ENCODE measurements around the gene DLG2. TPM values are rescaled to one million over a fixed set of nuclear protein-coding genes. Genes with fewer than 3 reads are reported as not detected.

Gene DLG2
- total RNA-seq, 4 donors from 2014 or later, result 37.9 to 71.5 (median 44.9) TPM

GRCh38 chr11:83671289-83671688 is 1955.9 kb downstream of the DLG2 start:
- TF ChIP-seq POLR2AphosphoS5 (IDR thresholded peaks at IDR 0.05), result no peak
- TF ChIP-seq POLR2A (IDR thresholded peaks at IDR 0.05), result no peak
- TF ChIP-seq, protein P1, sequence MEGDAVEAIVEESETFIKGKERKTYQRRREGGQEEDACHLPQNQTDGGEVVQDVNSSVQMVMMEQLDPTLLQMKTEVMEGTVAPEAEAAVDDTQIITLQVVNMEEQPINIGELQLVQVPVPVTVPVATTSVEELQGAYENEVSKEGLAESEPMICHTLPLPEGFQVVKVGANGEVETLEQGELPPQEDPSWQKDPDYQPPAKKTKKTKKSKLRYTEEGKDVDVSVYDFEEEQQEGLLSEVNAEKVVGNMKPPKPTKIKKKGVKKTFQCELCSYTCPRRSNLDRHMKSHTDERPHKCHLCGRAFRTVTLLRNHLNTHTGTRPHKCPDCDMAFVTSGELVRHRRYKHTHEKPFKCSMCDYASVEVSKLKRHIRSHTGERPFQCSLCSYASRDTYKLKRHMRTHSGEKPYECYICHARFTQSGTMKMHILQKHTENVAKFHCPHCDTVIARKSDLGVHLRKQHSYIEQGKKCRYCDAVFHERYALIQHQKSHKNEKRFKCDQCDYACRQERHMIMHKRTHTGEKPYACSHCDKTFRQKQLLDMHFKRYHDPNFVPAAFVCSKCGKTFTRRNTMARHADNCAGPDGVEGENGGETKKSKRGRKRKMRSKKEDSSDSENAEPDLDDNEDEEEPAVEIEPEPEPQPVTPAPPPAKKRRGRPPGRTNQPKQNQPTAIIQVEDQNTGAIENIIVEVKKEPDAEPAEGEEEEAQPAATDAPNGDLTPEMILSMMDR (IDR thresholded peaks at IDR 0.05), result no peak
- no peak for TF ChIP-seq EP300 (IDR thresholded peaks at IDR 0.05)
- no peak overlapping the region for H3K27ac ChIP-seq
- no peaks in the 10 kb centered on the region for H3K9me3 ChIP-seq
- no peaks in the 10 kb centered on the region for H3K4me1 ChIP-seq
- no peaks in the 10 kb centered on the region for H3K27me3 ChIP-seq
- DNase-seq (ENCODE audit: low spot score in 2 of 2), result no peak
- no peaks in the 10 kb centered on the region for H3K36me3 ChIP-seq
- 75% methylated on average over 2 of the region's 2 CpGs for WGBS
- no peak overlapping the region for H3K4me3 ChIP-seq

- H3K4me3 ChIP-seq, result no peak overlapping the region
- H3K36me3 ChIP-seq, result no peaks in the 10 kb centered on the region
- no peaks in the 10 kb centered on the region for H3K27me3 ChIP-seq
- no peak for DNase-seq (ENCODE audit: low spot score in 2 of 2)
- no peaks in the 10 kb centered on the region for H3K9me3 ChIP-seq
- TF ChIP-seq, protein P1 (IDR thresholded peaks at IDR 0.05), result no peak
- TF ChIP-seq POLR2A (IDR thresholded peaks at IDR 0.05), result no peak
- no peak for TF ChIP-seq EP300 (IDR thresholded peaks at IDR 0.05)
- no peak for TF ChIP-seq POLR2AphosphoS5 (IDR thresholded peaks at IDR 0.05)
- H3K4me1 ChIP-seq, result no peaks in the 10 kb centered on the region
- WGBS, result 89% methylated on average over 4 of the region's 4 CpGs
- no peak overlapping the region for H3K27ac ChIP-seq
Measured at GRCh38 chr11:83666149-83666548, 1961.0 kb downstream of the DLG2 start.

DNA sequence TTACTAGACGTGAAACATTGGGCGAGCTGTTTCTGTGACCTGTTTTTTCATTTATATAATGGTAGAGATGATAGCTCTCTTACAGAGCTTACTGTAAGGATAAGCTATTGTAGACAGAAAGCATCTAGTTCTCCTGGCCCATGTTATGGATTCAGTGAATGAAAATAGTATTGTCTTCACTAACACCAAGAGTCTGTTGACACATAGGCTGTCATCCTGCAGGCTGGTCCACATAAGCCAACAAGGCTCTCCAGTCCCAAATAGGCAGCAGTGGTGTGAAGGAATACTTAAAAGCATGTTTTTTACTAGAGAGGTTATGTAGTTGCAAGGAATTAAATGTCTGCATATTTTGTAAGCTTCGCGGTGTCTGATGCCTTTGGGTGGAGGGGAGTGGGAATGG is 1963.2 kb downstream of the DLG2 start:
- no peaks in the 10 kb centered on the region for H3K4me1 ChIP-seq
- no peaks in the 10 kb centered on the region for H3K9me3 ChIP-seq
- H3K27ac ChIP-seq, result no peak overlapping the region
- H3K36me3 ChIP-seq, result no peaks in the 10 kb centered on the region
- TF ChIP-seq POLR2A (IDR thresholded peaks at IDR 0.05), result no peak
- TF ChIP-seq, protein P1 (IDR thresholded peaks at IDR 0.05), result no peak
- TF ChIP-seq EP300 (IDR thresholded peaks at IDR 0.05), result no peak
- no peak for TF ChIP-seq POLR2AphosphoS5 (IDR thresholded peaks at IDR 0.05)
- WGBS, result 92% methylated on average over 4 of the region's 4 CpGs
- H3K4me3 ChIP-seq, result no peak overlapping the region
- no peak for DNase-seq (ENCODE audit: low spot score in 2 of 2)
- no peaks in the 10 kb centered on the region for H3K27me3 ChIP-seq

DNA sequence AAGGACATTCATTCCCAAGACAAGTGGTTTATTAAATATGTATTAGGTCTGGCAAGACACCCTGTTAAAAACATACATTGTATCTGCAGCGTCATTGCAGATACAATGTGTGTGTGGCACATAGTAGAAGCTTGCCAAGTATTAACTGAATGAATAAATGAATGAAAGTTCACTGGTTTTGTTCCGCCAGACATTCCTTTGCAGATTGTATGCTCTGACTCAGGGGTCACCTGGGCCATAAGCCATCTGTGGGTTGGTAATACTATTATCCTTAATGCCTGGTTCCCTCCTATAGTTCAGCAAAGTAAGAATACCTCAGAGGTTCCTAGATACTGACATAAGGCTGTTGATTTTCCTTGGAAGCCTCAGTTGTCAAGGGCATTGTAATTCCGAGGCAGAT is 1963.7 kb downstream of the DLG2 start:
- Histone ChIP-seq H3K27ac (no peak overlapping the region), H3K4me1 (no peaks in the 10 kb centered on the region), H3K9me3 (no peaks in the 10 kb centered on the region), H3K4me3 (no peak overlapping the region), H3K36me3 (no peaks in the 10 kb centered on the region), H3K27me3 (no peaks in the 10 kb centered on the region)
- 84% methylated on average over 3 of the region's 3 CpGs for WGBS
- TF ChIP-seq, protein P1 (IDR thresholded peaks at IDR 0.05), result no peak
- TF ChIP-seq POLR2A (IDR thresholded peaks at IDR 0.05) (no peak), EP300 (IDR thresholded peaks at IDR 0.05) (no peak), POLR2AphosphoS5 (IDR thresholded peaks at IDR 0.05) (no peak)
- no peak for DNase-seq (ENCODE audit: low spot score in 2 of 2)

GRCh38 chr11:83662494-83662893 is 1964.7 kb downstream of the DLG2 start:
- no peak overlapping the region for H3K27ac ChIP-seq
- 82% methylated on average over 1 of the region's 1 CpG for WGBS
- H3K36me3 ChIP-seq, result no peaks in the 10 kb centered on the region
- H3K4me1 ChIP-seq, result no peaks in the 10 kb centered on the region
- H3K9me3 ChIP-seq, result no peaks in the 10 kb centered on the region
- no peak overlapping the region for H3K4me3 ChIP-seq
- no peaks in the 10 kb centered on the region for H3K27me3 ChIP-seq
- TF ChIP-seq POLR2AphosphoS5 (IDR thresholded peaks at IDR 0.05) (no peak), EP300 (IDR thresholded peaks at IDR 0.05) (no peak), POLR2A (IDR thresholded peaks at IDR 0.05) (no peak)
- TF ChIP-seq, protein P1 (IDR thresholded peaks at IDR 0.05), result no peak
- no peak for DNase-seq (ENCODE audit: low spot score in 2 of 2)

All from suprapubic skin (tissue), 4 donors.